Fibroblast of lung (primary cell): Measurements from ENCODE around the gene ELP4.

Source experiments
- CTCF ChIP-seq, 2 donors: IDR thresholded peaks in 1 of 2; conservative IDR thresholded peaks in 1 of 2; 1 replicate in 1 of 2; 2 replicates in 1 of 2; pipeline ENCODE4 v1.5.1; 2011 to 2012; ENCODE audit warnings: low read length in 2 of 2, control low read depth in 1 of 2, inconsistent platforms in 1 of 2, low read depth in 1 of 2, mild to moderate bottlenecking in 1 of 2
- EZH2 ChIP-seq: IDR thresholded peaks from 2 replicates; pipeline ENCODE4 v1.5.1; 2012; ENCODE audit warnings: low read length, control low read depth, mild to moderate bottlenecking; ENCODE audit errors: missing control alignments

- TF ChIP-seq EZH2 (no peak), CTCF (conservative IDR thresholded peaks at IDR 0.05 in 1 of 2, IDR thresholded peaks at IDR 0.05 in 1 of 2; ENCODE audit: low read depth in 1 of 2, low read length in 2 of 2) (no peak)
These were observed 97.3 kb downstream of the ELP4 start for GRCh38 chr11:31606893-31607292.
